ENCODE data around the gene SPATA31E1.
"Not testable (repeated sequence)": the region's sequence is repeated elsewhere in the genome, so short reads cannot be mapped to it uniquely, and the experiment has no call there.

SPATA31E1 gene

DNA sequence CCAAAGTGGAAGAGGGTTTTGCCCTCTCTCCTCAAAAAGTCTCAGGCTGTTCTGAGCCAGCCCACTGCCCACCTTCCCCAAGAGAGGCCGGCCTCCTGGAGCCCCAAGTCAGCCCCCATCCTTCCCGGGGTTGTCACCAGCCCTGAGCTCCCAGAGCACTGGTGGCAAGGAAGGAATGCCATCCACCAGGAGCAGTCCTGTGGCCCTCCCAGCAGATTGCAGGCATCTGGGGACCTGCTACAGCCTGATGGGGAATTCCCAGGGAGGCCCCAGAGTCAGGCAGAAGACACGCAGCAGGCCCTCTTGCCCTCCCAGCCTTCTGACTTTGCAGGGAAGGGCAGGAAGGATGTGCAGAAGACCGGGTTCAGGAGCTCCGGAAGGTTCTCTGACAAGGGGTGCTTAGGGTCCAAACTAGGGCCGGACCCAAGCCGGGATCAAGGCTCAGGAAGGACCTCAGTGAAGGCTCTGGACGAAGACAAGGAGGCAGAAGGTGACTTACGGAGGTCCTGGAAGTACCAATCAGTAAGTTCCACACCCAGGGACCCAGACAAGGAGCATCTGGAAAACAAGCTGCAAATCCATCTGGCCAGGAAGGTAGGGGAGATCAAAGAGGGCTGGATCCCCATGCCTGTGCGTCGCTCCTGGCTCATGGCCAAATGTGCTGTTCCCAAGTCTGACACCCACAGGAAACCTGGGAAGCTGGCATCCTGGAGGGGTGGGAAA is 3.7 kb downstream of the SPATA31E1 start:
- no peak for DNase-seq

DNA sequence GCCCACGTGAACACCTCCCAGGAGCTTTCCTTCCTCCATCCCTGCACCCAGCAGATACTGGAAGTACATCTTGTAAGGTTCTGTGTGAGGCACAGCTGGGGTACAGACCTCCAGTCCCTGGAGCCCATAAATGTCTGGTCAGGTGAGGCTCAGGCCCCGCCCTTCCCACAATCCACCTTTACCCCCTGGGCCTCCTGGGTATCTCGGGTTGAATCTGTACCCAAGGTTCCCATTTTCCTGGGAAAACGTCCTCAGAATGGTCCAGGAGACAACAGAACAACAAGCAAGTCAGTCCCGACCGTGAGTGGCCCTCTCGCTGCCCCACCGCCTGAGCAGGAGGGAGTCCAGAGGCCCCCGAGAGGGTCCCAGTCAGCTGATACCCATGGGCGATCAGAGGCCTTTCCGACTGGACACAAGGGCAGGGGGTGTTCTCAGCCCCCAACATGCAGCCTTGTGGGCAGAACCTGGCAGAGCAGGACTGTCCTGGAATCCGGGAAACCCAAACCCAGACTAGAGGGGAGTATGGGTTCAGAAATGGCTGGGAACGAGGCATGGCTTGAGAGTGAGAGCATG is 4.3 kb downstream of the SPATA31E1 start:
- DNase-seq: no peak

DNA sequence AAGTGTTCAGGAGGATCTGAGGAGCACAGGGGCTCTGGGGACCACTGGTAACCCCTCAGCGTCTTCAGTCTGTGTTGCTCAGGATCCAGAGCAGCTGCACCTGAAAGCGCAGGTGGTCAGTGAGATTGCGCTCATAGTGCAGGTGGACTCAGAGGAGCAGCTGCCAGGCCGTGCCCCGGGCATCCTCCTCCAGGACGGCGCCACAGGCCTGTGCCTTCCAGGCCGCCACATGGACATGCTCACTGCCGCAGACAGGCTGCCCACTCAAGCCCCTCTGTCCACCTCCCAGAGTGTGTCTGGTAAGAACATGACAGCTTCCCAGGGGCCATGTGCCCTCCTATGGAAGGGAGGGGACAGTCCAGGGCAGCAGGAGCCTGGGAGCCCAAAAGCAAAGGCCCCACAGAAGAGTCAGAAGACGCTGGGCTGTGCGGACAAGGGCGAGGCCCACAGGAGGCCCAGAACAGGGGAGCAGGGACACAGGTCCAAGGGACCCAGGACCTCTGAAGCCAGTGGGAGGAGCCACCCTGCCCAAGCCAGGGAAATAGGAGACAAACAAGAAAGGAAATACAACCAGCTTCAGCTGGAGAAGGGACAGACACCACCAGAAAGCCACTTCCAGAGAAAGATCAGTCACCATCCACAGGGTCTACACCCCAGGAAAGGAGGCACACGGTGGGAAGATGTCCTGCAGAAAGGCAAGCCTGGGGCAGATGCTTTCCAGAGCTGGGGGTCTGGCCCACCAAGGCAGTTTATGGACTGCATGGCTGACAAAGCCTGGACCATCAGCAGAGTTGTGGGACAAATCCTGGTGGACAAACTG is 5.2 kb downstream of the SPATA31E1 start:
- no peak for DNase-seq

DNA sequence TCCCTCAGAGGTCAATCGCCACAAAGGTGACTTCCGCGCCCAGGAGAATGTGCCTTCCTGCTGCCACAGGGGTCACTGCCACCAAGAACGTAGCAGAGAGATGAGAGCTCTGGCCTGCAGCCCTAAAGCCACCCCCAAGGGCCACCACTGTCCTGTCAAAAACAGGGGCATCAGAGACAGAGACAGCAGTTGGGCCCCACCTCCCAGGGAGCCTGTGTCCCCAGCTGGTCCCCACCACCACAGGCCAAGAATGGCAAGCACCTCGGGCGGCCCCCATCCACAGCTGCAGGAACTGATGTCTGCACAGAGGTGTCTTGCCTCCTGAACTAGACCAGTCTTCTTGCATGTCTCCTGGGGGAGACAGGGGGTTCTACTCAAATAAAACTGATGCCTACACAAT is 5.8 kb downstream of the SPATA31E1 start:
- no peak for DNase-seq

DNA sequence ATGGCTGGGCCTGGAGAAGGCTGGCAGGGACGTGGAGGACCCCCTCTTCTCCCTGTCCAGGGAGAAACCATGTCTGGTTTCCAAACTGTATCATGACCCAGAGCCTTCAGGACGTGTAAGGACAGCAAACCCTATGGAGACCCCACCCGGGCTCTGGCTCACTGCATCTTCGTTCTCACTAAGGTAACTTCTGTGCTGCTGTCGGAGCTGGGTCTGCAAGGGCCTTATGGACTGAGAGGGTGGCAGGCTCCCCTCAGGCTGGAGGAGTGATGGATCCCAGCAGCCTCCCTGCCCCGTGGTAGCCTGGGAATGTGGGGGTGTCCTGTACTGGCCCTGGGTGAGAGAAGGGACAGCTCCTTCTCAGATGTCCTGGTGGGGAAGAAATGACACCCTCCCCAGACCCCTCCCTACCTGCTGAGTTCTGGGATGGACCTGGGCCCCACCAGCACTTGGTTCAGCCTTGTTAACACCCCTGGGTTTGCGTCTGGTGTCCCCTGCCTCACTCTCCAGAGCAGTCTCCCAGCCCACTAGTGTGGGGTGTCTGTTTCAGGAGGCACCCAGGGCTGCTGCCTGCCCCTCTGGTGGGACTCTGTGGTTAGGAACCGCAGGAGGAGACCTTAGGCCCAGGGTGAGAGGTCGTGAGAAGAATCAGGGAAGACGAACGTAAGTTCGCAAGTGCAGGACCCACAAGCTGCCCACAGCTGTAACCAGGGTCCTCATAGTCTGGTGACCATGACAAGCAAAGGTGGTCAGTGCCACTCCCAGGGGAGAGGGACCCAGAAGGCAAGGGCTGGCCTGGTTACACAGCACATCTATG is 6.6 kb downstream of the SPATA31E1 start:
- DNase-seq: no peak

DNA sequence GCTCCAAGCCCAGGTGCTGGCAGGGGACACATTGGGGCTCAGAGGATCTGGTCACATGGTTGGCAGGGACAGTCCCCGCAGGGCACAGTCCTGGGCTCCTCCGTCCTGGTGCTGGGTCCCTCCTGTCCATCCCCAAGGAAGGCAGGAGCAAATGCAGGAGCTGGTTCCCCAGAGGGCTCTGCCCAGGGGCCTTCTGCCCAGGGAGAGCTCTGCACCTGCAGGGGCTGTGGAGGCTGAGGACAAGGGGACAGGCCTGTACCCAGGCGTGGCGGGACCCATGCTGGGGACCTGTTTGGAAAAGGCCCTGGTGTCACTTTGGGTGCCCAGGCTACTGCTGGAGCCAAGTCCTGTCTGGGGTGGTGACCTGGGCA is 7.2 kb downstream of the SPATA31E1 start:
- no peak for DNase-seq

DNA sequence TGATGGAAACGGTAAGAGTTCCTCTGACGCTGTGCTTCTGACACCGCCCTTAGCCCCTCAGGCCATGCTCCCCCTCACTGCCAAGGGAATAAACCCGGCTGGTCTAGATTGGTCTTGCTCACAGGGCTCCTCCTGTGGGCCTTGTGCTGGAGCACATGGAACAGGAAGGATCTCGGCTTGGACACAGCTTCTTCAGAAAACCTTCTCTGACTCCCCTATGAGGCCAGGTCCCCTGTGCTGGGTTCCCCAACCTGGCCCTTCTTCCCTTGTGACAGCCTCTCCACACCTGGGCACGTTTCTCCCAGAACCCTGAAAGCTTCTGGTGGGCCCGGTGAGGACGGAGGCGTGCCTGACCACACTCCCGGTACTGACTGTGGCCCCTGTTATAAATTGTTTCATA is 8.2 kb downstream of the SPATA31E1 start:
- DNase-seq: no peak

DNA sequence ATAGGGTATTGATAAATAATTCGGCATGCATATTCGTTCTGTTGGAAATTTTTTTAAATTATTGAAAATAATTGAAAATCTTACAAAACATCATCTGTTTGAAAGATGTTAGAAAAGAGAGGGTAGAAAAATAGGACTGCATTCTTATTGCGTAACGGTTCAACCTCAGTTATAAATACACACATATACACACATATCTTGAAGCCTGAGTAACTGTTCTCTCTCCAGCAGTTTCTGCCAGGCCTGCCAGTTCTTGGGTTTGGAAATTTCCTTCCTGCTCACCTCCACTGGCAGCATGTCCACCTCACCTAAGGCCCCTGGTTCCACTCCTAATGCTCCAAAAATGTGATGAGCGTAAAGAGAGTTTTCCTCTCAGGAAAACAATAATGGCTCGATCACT is 9.1 kb downstream of the SPATA31E1 start:
- DNase-seq: no peak

DNA sequence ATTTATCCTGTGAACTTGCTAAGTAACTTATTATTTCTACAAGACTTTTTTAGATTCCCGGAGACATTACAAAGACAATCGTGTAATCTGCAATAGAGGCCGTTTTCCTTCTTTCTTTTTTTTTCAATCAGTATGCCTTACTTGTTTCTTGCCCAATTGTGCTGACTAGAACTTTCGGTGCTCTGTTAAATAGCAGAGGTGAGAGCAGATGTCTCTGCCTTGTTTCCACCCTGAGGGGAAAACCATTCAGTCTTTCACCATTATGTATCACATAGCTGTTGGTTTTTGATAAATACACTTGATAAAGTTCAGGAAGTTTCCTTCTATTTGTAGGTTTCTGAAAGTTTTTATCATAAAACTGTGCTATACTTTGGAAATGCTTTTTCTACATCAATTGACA is 10.3 kb downstream of the SPATA31E1 start:
- DNase-seq: no peak

DNA sequence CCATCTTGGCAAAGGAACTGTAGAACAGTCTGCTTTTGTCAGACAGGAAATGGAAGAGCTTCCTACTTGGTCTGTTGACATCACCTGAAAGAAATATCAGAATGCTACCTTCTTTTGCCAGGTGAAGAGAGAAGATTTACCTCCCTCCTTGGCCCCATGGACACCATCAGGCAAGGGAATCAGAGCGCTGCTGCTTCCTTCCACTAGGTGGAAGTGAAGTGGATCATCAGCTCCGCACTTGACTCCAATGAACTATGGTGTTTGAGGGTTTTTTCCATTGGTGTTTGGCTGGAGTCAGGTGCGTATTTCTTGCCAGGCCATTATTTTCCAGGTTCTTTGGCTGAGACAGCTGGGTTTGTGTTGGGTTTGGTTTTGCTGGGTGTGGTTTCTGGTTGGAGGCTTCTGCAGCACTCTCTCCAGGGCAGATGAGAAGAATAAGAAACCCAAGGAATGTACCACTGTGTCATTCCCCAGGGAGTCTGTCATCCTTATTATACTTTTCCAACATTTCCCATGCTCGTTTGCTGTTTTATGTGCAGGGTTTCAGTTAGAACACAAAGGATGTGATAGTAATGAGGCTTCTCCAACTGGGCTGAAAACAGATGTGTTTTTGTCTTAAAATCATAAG is 12.4 kb downstream of the SPATA31E1 start:
- no peak for DNase-seq

DNA sequence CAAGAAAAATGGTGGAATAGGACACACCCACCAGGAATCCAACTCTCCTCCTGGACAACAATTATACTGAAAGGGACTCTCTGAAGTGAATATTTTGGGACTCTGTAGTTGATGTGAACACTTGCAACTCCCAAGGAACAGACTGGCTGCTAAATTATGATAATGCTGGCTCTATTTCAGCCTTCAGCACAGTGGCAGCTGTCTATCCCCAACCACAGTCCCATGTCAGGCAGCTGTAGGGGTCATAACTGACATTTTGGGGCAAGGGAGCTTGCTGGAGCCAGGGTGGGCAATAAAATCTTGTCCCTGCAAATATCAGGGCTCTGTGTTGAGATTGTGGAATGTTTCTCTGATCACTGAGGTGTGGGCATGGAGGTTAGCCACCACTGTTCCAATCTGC is 14.2 kb downstream of the SPATA31E1 start:
- no peak for DNase-seq

DNA sequence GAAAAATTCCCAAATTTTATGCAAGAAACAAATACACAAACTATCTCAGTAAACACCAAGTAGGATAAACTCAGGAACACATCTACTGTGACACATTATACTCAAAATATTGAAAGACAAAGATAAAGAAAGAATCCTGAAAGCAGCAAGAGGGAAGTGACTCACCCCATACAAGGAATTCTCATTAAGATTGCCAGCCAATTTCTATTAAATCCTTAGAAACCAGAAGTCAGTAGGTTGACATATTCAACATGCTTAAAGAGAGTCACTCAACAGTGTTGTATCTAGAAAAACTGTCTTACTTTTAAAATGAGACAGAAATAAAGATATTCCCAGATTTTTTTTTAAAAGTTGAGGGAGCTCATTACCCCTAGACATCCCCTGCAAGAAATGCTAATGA is 15.5 kb downstream of the SPATA31E1 start:
- DNase-seq: no peak

DNA sequence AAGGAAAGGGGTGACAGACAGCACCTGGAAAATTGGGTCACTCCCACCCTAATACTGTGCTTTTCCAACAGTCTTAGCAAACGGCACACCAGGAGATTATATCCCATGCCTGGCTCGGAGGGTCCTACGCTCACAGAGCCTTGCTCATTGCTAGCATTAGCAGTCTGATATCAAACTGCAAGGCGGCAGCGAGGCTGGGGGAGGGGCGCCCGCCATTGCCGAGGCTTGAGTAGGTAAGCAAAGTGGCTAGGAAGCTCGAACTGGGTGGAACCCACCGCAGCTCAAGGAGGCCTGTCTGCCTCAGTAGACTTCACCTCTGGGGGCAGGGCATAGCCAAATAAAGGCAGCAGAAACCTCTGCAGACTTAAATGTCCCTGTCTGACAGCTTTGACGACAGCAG is 19.7 kb downstream of the SPATA31E1 start:
- DNase-seq: not testable (repeated sequence)

DNA sequence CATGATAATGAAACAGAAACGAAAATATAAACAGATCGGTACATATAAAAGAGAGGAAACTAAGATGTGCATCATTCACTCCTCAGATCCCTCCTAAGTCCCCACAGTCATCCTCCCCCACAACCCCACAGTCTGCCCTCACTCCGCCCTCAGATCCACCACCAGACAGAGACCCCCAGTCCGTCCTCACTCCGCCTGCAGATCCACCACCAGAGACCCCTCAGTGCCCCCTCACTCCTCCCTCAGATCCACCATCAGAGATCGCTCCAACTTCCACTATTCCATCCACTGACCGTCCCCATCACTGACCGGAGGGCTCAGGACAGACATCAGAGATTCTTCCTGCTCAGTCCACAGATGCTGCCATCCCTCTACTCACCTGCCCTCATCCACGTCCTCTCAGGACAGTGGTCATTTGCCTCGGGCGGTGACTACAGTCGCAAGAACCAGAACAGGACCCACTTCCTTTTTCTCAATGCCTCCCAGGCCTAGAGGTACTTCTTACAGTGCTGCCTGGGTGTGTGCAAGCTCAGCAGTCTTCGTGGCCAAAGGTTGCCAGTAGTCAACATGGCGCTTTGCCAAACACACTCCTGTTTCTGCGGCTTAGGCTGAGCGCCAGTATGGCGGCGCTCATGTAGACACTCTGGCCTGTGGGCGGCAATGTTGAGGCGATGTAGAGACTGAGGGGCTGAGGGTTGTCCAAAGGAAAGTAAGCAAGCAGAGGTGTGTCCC is 26.8 kb downstream of the SPATA31E1 start:
- no peak for DNase-seq

DNA sequence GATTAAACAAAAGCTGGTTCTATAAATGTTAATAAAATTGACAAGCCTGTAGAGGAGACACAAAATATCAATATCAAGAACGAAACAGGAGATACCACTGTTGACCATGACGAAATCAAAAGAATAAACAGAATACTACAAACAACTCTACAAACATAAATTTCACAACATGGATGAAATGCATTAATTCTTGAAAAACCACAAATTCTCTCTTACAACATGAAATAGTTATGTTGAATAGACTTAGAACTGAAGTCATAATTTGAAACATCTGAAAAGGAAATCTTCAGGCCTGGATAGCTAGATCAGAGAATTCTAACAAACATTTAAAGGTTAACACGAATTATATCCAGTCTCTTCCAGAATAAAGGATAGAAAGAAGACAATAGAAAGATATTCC is 28.1 kb downstream of the SPATA31E1 start:
- no peak for DNase-seq

DNA sequence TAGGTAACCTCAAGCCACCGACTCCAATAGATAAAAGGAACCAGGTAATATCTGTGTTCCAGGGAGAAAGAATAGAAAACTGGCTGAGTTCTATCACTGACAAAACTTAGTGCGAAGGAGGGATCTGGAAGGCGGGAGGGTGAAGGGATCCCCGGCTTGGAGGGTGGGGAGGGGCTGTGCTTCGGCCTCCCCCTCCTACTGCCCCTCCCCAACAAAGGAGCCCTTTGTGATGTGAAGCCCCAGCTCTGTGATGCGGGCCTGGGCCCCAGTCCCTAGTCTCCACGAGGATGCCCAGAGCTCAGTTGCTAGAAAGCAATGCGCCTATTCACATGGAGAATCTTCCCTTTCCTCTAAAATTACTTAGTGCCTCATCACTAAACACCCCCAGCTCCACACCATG is 35.0 kb downstream of the SPATA31E1 start, which contains the start of gene SPATA31C1:
Gene SPATA31C1 (plus strand): TSS at position 301 of the 400 bp plus-strand sequence.
- DNase-seq: not testable (repeated sequence)

DNA sequence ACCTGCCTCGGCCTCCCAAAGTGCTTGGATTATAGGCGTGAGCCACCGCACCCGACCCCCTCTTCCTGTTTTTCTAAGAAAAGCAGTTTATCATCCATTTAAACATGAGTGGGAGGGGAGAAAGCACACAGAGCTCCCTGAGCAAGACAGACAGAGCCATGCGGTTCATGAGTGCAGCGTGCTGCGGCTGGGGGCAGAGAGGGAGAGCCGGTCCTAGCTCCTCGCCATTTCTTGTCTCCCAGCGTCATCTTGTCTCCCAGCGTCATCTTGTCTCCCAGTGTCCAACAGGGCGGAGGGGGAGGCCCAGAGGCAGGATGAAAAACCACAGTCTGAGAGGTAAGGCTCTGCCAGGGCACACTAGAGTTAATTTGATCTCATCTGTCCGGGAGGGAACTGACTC is 36.3 kb downstream of the SPATA31E1 start:
- DNase-seq: not testable (repeated sequence)

DNA sequence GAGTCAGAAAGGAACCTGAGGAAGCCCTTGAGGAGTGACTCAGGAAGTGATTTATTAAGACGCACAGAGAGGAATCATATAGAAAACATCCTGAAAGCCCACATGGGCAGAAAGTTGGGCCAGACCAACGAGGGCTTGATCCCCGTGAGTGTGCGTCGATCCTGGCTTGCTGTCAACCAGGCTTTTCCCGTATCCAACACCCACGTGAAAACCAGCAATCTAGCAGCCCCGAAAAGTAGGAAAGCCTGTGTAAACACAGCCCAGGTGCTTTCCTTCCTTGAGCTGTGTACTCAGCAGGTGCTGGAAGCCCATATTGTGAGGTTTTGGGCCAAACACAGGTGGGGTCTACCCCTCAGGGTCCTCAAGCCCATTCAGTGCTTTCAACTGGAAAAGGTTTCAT is 38.9 kb downstream of the SPATA31E1 start:
- not testable (repeated sequence) for DNase-seq

DNA sequence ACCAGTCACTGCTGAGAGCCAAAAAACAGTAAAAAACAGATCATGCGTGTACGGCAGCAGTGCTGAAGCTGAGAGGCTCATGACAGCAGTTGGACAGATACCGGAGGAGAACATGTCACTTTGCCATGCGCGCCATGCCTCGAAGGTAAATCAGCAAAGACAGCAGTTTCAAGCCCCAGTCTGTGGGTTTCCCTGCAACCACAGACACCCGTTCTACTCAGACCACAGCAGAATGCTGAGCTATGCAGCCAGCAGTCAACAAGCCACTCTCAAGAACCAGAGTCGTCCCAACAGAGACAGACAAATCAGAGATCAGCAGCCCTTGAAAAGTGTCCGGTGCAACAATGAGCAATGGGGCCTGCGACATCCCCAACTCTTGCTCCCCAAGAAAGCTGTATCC is 40.3 kb downstream of the SPATA31E1 start:
- not testable (repeated sequence) for DNase-seq

DNA sequence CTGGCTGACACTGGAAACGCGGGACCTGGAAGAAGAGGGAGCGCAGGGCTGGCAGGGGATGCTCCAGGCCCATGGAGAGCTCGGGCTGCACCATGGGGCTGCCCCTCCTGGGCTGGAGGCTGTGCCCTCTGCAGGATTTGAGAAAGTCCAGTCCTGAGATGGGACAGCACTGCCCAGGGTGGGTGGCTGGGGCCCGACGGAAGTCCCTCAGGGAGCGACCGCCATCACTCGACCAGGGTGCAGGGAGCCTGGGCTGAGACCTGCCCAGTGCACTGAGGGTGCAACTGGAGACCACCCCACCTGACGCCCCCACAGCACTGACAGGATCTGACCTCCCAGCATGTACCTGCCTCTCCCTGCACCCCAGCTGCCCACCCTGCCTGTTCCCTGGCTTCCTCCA is 42.2 kb downstream of the SPATA31E1 start:
- DNase-seq: not testable (repeated sequence)

DNA sequence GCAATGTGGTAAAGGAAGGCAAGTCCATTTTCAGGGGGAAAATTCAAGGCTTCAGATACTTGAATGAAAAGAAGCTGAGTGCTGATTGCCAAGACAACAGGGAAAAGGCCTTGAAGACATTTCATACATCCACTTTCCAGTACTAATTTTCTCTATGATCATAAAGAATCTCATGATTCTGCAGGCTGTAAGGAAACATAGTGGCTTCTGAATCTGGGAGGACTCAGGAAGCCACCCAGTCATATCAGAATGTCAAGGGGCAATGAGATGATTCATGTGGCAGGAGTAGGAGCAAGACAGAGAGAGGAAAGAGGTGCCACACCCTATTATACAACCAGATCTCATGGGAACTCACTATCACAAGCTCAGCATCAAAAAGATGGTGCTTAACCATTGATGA is 46.5 kb downstream of the SPATA31E1 start:
- not testable (repeated sequence) for DNase-seq

DNA sequence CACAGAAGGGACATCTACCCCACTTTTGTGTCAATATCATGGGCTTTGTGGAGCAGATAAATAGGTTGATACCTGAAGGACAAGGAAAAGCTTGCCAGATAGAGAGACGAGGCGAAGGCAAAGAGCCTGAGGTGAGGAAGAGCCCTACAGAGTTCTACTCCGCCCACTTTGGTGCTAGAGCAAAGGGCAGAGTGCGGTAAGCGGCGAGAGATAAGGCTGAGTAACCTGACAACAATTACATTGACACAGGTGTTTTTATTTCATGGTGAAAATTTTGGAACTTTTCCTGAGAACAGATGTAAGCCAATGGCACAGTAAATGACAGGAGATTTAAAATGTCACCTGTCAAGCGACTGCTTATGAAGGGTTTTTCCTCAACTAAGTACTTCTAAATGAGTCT is 51.8 kb downstream of the SPATA31E1 start:
- not testable (repeated sequence) for DNase-seq
